NCI-H2107 (cell line): ENCODE measurements around the gene PANK1.
"Not testable (repeated sequence)": the region's sequence is repeated elsewhere in the genome, so short reads cannot be mapped to it uniquely, and the experiment has no call there.

Experiments
- DNase-seq: peaks from one replicate; lab custom pipeline; 2025; lab: John Stamatoyannopoulos, UW

The PANK1 gene

GRCh38 chr10:89651916-89652573, 7.0 kb upstream of the PANK1 start:
- DNase-seq: no peak

- no peak for DNase-seq
These were observed 6.3 kb upstream of the PANK1 start for GRCh38 chr10:89651205-89651915.

GRCh38 chr10:89649051-89649450, 4.0 kb upstream of the PANK1 start:
- DNase-seq: no peak

GRCh38 chr10:89648074-89648473, 3.0 kb upstream of the PANK1 start:
- DNase-seq: no peak

- DNase-seq: no peak
These were observed 2.0 kb upstream of the PANK1 start for GRCh38 chr10:89646889-89647657.

GRCh38 chr10:89645742-89646172, 715 bp upstream of the PANK1 start:
- DNase-seq: no peak

- DNase-seq: no peak
These were observed 413 bp downstream of the PANK1 start for GRCh38 chr10:89644691-89644966.

GRCh38 chr10:89643812-89644690, 991 bp downstream of the PANK1 start:
- peak; percentile 68 for DNase-seq

GRCh38 chr10:89643431-89643811, 1.6 kb downstream of the PANK1 start:
- DNase-seq: no peak

- DNase-seq: no peak
These were observed 2.8 kb downstream of the PANK1 start for GRCh38 chr10:89642193-89642592.

GRCh38 chr10:89640241-89640640, 4.8 kb downstream of the PANK1 start:
- no peak for DNase-seq

GRCh38 chr10:89639326-89639725, 5.7 kb downstream of the PANK1 start:
- no peak for DNase-seq

- DNase-seq: no peak
These were observed 7.9 kb downstream of the PANK1 start for GRCh38 chr10:89637113-89637512.

- no peak for DNase-seq
These were observed 10.4 kb downstream of the PANK1 start for GRCh38 chr10:89634637-89635036.

- peak; percentile 0 for DNase-seq
These were observed 11.6 kb downstream of the PANK1 start for GRCh38 chr10:89633484-89633883.

GRCh38 chr10:89632824-89633223, 12.2 kb downstream of the PANK1 start:
- DNase-seq: no peak

GRCh38 chr10:89627830-89628229, 17.2 kb downstream of the PANK1 start:
- DNase-seq: no peak

GRCh38 chr10:89625041-89625765, 19.8 kb downstream of the PANK1 start:
- DNase-seq: no peak

- no peak for DNase-seq
These were observed 21.0 kb downstream of the PANK1 start for GRCh38 chr10:89624020-89624419.

GRCh38 chr10:89622151-89622550, 22.9 kb downstream of the PANK1 start:
- DNase-seq: no peak

- no peak for DNase-seq
These were observed 23.6 kb downstream of the PANK1 start for GRCh38 chr10:89621438-89621837.

- DNase-seq: not testable (repeated sequence)
These were observed 24.7 kb downstream of the PANK1 start for GRCh38 chr10:89620296-89620695.
